Activated B cell treated with CpG ODN at 0.5 μM for 24 hours (primary cell): ENCODE measurements around the gene ETV7. TPM values are rescaled to one million over a fixed set of nuclear protein-coding genes. Genes with fewer than 3 reads are reported as not detected.

Experiments
- ATAC-seq: fragments of 200-7000 bp; cut with Tn5 transposase; one replicate; pipeline ENCODE4 v1.10.0; 2021; ENCODE audit warnings: low read depth, mild to moderate bottlenecking, moderate library complexity
- CTCF ChIA-PET: fragments of 350-600 bp; sonication (Branson Sonifier 250); formaldehyde crosslinking; loops from one replicate; lab custom pipeline; 2021; ENCODE audit warnings: antibody characterized with exemption; lab: Charles Lee
- POLR2A ChIA-PET: fragments of 350-600 bp; sonication (Branson Sonifier 250); formaldehyde crosslinking; loops from one replicate; lab custom pipeline; 2021; ENCODE audit warnings: antibody characterized with exemption; lab: Charles Lee
- DNase-seq: peaks from one replicate; pipeline ENCODE4 v3.0.0; 2022
- H3K27ac Mint-ChIP-seq: one replicate; pipeline ENCODE4 v1.8.0; 2020; ENCODE audit warnings: mixed read lengths
- H3K27me3 Mint-ChIP-seq: one replicate; pipeline ENCODE4 v1.8.0; 2021; ENCODE audit warnings: mixed read lengths
- H3K36me3 Mint-ChIP-seq: one replicate; pipeline ENCODE4 v1.8.0; 2021; ENCODE audit warnings: low read depth, mixed read lengths
- H3K4me1 Mint-ChIP-seq: one replicate; pipeline ENCODE4 v1.8.0; 2021; ENCODE audit warnings: mixed read lengths
- H3K4me3 Mint-ChIP-seq: one replicate; pipeline ENCODE4 v1.8.0; 2020; ENCODE audit warnings: mild to moderate bottlenecking, mixed read lengths
- H3K9me3 Mint-ChIP-seq: one replicate; pipeline ENCODE4 v1.8.0; 2020; ENCODE audit warnings: mixed read lengths
- CTCF ChIP-seq: fragments of 200-600 bp; IDR thresholded peaks from one replicate; pipeline ENCODE4 v1.8.0; 2022; ENCODE audit warnings: antibody characterized with exemption, mild to moderate bottlenecking
- intact Hi-C: fragments of 100-400 bp; cut with micrococcal nuclease; formaldehyde crosslinking; loops from one replicate; pipeline ENCODE4 v1.15.1; 2024
- total RNA-seq: library from RNA; stranded (reverse); gene quantifications from 2 replicates; pipeline ENCODE4 v1.2.3, GENCODE V29; 2022

Gene ETV7
- total RNA-seq, 1 donor from 2014 or later: 0.51 TPM

GRCh38 chr6:36353411-36353915 lies 34.0 kb downstream of the ETV7 start:
- H3K27ac Mint-ChIP-seq: no peak overlapping the region
- TF ChIP-seq CTCF: no peak
- peaks cover 8% of the 10 kb centered on the region for H3K4me1 Mint-ChIP-seq
- intact Hi-C loops: no loop called here
- no peak overlapping the region for H3K4me3 Mint-ChIP-seq
- H3K36me3 Mint-ChIP-seq: no peaks in the 10 kb centered on the region
- peaks cover 6% of the 10 kb centered on the region for H3K9me3 Mint-ChIP-seq
- peaks cover 2% of the 10 kb centered on the region for H3K27me3 Mint-ChIP-seq
- ChIA-PET CTCF (interaction anchor here (0.7 to 1.0 kb wide), 2 partner anchors 12 to 16 kb away, joined by 3 read pairs; no protein-coding TSS in a partner anchor), POLR2A (interaction anchor here (1.3 kb wide), 1 partner anchor 11 kb away, joined by 3 read pairs; no protein-coding TSS in a partner anchor)
- no peak for DNase-seq
- ATAC-seq: no peak

GRCh38 chr6:36352477-36353157 lies 34.9 kb downstream of the ETV7 start:
- ChIA-PET CTCF (interaction anchor here (0.7 to 1.0 kb wide), 2 partner anchors 11 to 15 kb away, joined by 3 read pairs; no protein-coding TSS in a partner anchor), POLR2A (no interaction called here)
- Mint-ChIP-seq H3K36me3 (no peaks in the 10 kb centered on the region), H3K9me3 (peaks cover 6% of the 10 kb centered on the region), H3K4me1 (no peaks in the 10 kb centered on the region), H3K27me3 (no peaks in the 10 kb centered on the region), H3K4me3 (no peak overlapping the region), H3K27ac (no peak overlapping the region)
- intact Hi-C loops: no loop called here
- no peak for TF ChIP-seq CTCF
- ATAC-seq: no peak
- no peak for DNase-seq

- no peak for TF ChIP-seq CTCF
- Mint-ChIP-seq H3K27ac (no peak overlapping the region), H3K4me1 (no peaks in the 10 kb centered on the region), H3K36me3 (no peaks in the 10 kb centered on the region), H3K9me3 (peaks cover 6% of the 10 kb centered on the region), H3K27me3 (no peaks in the 10 kb centered on the region), H3K4me3 (no peak overlapping the region)
- no peak for DNase-seq
- ChIA-PET CTCF (interaction anchor here (1.4 kb wide), 1 partner anchor 10 kb away, joined by 4 read pairs; no protein-coding TSS in a partner anchor), POLR2A (no interaction called here)
- intact Hi-C loops: no loop called here
- no peak for ATAC-seq
Measured at GRCh38 chr6:36350681-36351571, 36.5 kb downstream of the ETV7 start.

GRCh38 chr6:36350082-36350481 lies 37.4 kb downstream of the ETV7 start:
- CTCF ChIA-PET: interaction anchor here (1.4 kb wide), 1 partner anchor 9 kb away, joined by 4 read pairs; no protein-coding TSS in a partner anchor

More at GRCh38 chr6:36350082-36350481, 37.4 kb downstream of the ETV7 start:
- Mint-ChIP-seq H3K4me3 (no peak overlapping the region), H3K27ac (no peak overlapping the region), H3K36me3 (no peaks in the 10 kb centered on the region), H3K9me3 (peaks cover 6% of the 10 kb centered on the region), H3K27me3 (no peaks in the 10 kb centered on the region), H3K4me1 (no peaks in the 10 kb centered on the region)
- no peak for ATAC-seq
- intact Hi-C loops: no loop called here
- no peak for DNase-seq
- no peak for TF ChIP-seq CTCF
- POLR2A ChIA-PET: no interaction called here
